Measurements from ENCODE around the gene CNOT11. TPM values are rescaled to one million over a fixed set of nuclear protein-coding genes. Genes with fewer than 3 reads are reported as not detected.
"Not testable (repeated sequence)": the region's sequence is repeated elsewhere in the genome, so short reads cannot be mapped to it uniquely, and the experiment has no call there.

CNOT11 gene
- 24.3 TPM for total RNA-seq

- peak; percentile 98 for ATAC-seq
- intact Hi-C loops (cut with DNase I), result no loop called here
These were observed at the start of gene CNOT11 for GRCh38 chr2:101252408-101253012. TSS of gene CNOT11 (plus strand) at chr2:101252886. CDS start at chr2:101252965, 79 bp downstream.

GRCh38 chr2:101204400-101205115 lies 48.1 kb upstream of the CNOT11 start:
- peak; percentile 43 for ATAC-seq
- DNase-seq (ENCODE audit: low spot score), result no peak
- intact Hi-C loops (cut with DNase I), result no loop called here

More at GRCh38 chr2:101252408-101253012, at the start of gene CNOT11:
- peak; percentile 100 for DNase-seq (ENCODE audit: low spot score)

GRCh38 chr2:101205521-101206479 lies 46.9 kb upstream of the CNOT11 start:
- intact Hi-C loops (cut with DNase I), result no loop called here
- ATAC-seq, result peak; percentile 96
- peak; percentile 71 for DNase-seq (ENCODE audit: low spot score)

- DNase-seq (ENCODE audit: low spot score), result no peak
- no peak for ATAC-seq
- intact Hi-C loops (cut with DNase I), result no loop called here
These were observed 43.9 kb upstream of the CNOT11 start for GRCh38 chr2:101208830-101209229.

DNA sequence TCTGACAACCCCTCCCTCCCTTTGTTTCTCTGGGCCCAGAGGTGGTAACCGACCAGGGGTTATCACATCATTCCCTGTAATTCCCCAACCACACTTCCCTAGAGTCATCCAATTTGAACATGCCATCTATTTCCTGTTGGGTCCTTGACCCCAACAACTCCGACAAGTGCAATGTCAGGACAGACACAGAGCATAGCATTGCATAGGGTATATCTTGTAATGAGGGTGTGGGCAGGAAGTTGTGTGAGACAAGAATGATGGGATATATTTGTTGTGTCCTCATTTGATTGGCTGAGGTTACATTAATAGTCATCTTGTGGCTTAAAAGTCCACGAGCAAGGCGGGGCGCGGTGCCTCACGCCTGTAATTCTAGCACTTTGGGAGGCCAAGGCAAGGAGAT lies 33.4 kb upstream of the CNOT11 start:
- no peak for ATAC-seq
- DNase-seq (ENCODE audit: low spot score), result no peak

GRCh38 chr2:101220091-101220490 lies 32.6 kb upstream of the CNOT11 start:
- ATAC-seq; DNase-seq (ENCODE audit: low spot score); intact Hi-C loops (cut with DNase I): not testable (repeated sequence)

More for the DNA sequence above, 33.4 kb upstream of the CNOT11 start:
- intact Hi-C loops (cut with DNase I), result no loop called here

DNA sequence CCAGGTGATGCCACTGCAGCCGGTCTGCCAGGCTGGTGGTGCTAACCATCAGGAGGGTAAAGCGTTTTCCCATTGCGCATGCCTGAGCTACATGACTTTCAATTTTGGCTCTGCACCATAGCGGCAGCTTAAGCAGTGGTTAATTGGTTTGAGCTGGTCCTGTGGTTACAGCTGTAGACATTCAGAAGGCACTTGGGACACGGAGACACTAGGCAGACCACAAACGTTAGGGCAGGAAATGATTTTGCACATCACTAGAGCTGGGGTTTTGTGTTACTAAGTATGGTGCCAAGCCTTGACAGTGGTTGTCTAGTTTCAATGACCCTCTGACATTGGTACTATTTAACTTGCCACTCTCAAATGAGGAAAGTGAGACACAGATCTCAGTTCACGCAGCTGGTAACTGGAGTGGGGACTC lies 28.9 kb upstream of the CNOT11 start:
- ATAC-seq (no peak), DNase-seq (ENCODE audit: low spot score) (no peak)
- intact Hi-C loops (cut with DNase I), result no loop called here

- ATAC-seq (no peak), DNase-seq (ENCODE audit: low spot score) (no peak)
- intact Hi-C loops (cut with DNase I), result no loop called here
These were observed 22.1 kb upstream of the CNOT11 start for GRCh38 chr2:101230541-101231001.

- intact Hi-C loops (cut with DNase I), result no loop called here
- no peak for ATAC-seq
- no peak for DNase-seq (ENCODE audit: low spot score)
These were observed 21.4 kb upstream of the CNOT11 start for GRCh38 chr2:101231240-101231639.

GRCh38 chr2:101231937-101232730 lies 20.6 kb upstream of the CNOT11 start:
- DNase-seq (ENCODE audit: low spot score), result no peak
- intact Hi-C loops (cut with DNase I), result no loop called here
- no peak for ATAC-seq

DNA sequence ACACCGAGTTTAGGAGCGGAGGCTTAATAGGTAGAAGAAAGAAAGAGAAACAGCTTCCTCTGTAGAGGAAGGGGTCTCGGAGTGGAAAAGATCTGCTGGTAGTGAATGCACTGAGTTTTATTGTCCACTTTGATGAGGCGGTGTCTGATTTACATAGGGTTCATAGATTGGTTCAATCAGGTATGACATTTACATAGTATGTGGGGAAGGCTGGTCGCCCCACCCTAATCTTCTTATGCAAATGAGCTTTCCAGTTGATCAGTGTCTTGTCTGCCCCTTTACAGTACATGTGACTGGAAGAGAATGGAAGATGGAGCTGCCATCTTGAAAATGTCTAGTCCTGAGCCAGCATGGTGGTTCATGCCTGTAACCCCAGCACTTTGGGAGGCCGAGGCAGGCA lies 19.9 kb upstream of the CNOT11 start:
- ATAC-seq, result no peak
- intact Hi-C loops (cut with DNase I), result no loop called here

DNA sequence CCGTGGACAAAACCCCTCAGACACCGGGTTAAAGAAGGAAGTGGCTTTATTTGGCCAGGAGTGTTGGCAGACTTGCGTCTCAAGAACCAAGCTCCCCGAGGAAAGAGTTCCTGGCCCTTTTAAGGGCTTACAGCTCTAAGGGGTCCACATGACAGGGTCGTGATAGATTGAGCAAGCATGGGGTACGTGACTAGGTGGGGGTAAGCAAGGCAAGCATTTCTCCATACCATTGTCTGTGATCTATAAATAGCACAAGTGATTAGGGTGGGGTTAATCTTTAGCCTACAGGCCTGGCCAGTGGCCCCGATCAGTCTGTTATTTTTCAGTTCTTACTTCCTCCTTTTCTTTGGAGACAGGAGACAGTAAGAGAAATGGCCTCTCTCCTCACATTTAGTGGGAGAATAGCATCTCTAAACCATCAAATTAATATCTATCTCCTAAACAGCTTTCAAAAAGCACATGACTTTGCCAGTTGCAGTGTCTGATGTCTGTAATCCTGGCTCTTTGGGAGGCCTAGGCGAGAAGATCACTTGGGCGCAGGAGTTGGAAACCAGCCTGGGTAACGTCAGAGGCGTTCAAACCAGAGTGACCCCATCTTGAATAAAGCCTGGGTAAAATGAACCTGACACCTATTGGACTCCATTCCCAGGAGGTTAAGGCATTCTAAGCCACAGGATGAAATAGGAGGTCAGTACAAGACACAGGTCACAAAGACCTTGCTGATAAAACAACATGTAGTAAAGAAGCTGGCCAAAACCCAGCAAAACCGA lies 18.3 kb upstream of the CNOT11 start:
- DNase-seq (ENCODE audit: low spot score) (no peak), ATAC-seq (no peak)
- intact Hi-C loops (cut with DNase I), result no loop called here

More for the DNA sequence above, 19.9 kb upstream of the CNOT11 start:
- no peak for DNase-seq (ENCODE audit: low spot score)

- intact Hi-C loops (cut with DNase I); DNase-seq (ENCODE audit: low spot score); ATAC-seq: not testable (repeated sequence)
These were observed 16.7 kb upstream of the CNOT11 start for GRCh38 chr2:101235956-101236355.

- DNase-seq (ENCODE audit: low spot score); ATAC-seq; intact Hi-C loops (cut with DNase I): not testable (repeated sequence)
These were observed 14.7 kb upstream of the CNOT11 start for GRCh38 chr2:101237944-101238343.

- no peak for DNase-seq (ENCODE audit: low spot score)
- no peak for ATAC-seq
- intact Hi-C loops (cut with DNase I), result no loop called here
These were observed 13.5 kb upstream of the CNOT11 start for GRCh38 chr2:101238930-101239759.

- DNase-seq (ENCODE audit: low spot score); ATAC-seq; intact Hi-C loops (cut with DNase I): not testable (repeated sequence)
These were observed 12.9 kb upstream of the CNOT11 start for GRCh38 chr2:101239760-101240118.

GRCh38 chr2:101240694-101241093 lies 12.0 kb upstream of the CNOT11 start:
- intact Hi-C loops (cut with DNase I); DNase-seq (ENCODE audit: low spot score); ATAC-seq: not testable (repeated sequence)

Measured in sciatic nerve (tissue), 2 donors.